Retina (tissue), 1 donor: ENCODE data around the gene OR2M5.

Experiments used
- DNase-seq: peaks from one replicate; pipeline ENCODE4 v3.0.0-alpha.2; 2016

OR2M5 gene

GRCh38 chr1:248144513-248145198, at the start of gene OR2M5:
OR2M5 (plus strand) TSS chr1:248145148; CDS start chr1:248145148, 0 bp downstream.
- no peak for DNase-seq

DNA sequence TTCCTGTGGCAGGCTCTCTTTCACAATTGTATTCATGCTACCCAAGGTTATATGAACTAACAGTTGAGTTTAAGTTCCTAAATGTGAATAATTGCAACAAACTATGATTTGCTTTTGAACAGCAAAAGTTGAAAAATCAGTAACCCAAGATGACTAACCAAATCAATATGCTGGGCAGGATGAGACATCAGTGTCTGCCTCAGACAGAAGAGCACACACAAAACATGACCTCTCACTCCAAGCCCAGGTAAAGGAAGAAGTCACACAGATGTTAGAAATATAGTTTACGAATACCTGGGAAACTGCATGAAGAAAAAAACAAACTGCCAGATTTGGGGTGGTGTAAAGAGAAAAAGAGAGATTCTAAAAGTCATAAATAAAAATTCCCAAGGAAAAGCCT, 46.4 kb upstream of the OR2M5 start:
- no peak for DNase-seq

- no peak for DNase-seq
Observed at GRCh38 chr1:248102847-248103246, 42.1 kb upstream of the OR2M5 start.

- no peak for DNase-seq
Observed at GRCh38 chr1:248111157-248111556, 33.8 kb upstream of the OR2M5 start.

GRCh38 chr1:248114890-248115289, 30.1 kb upstream of the OR2M5 start:
- no peak for DNase-seq

GRCh38 chr1:248127653-248128052, 17.3 kb upstream of the OR2M5 start:
- no peak for DNase-seq

DNA sequence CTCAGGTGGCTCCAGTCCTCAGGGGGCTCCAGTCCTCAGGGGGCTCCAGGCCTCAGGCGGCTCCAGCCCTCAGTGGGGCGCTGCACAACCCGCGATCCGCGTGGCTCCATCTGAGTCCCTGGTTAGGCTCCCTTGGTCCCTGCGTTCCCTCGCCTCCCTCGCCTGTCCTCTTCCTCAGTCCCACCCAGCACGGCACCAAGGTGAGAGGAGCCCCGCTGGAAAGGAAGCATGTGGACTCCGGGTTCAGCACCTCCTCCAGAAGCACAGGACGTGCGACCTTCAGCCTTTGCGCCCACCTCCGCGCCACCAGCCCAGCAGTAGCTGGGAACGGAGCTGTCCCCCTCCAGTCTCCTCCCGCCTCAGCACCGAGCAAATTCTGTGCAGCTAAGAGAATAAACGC, 8.1 kb upstream of the OR2M5 start:
- no peak for DNase-seq

GRCh38 chr1:248140846-248141245, 4.1 kb upstream of the OR2M5 start:
- no peak for DNase-seq

DNA sequence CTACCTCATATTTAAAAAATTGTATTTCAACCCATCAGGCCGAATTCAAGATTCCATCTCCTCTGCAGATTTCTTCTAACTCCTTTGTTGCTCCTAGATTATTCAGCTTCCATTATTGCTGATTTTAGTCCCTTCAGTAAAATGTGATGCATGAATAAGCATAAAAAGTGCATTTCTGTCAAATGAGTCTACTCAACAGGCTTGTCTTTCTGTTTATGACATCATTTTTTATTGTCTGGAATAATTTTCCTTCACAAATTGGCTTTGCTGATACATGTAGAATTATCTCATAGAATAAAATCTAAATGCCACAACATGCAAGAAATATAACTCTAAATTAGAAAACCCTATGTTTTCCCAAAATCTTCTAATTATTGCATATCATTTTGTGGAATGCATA, 1.6 kb upstream of the OR2M5 start:
- DNase-seq, result no peak

GRCh38 chr1:248152056-248152827, 7.3 kb downstream of the OR2M5 start:
- DNase-seq, result no peak

DNA sequence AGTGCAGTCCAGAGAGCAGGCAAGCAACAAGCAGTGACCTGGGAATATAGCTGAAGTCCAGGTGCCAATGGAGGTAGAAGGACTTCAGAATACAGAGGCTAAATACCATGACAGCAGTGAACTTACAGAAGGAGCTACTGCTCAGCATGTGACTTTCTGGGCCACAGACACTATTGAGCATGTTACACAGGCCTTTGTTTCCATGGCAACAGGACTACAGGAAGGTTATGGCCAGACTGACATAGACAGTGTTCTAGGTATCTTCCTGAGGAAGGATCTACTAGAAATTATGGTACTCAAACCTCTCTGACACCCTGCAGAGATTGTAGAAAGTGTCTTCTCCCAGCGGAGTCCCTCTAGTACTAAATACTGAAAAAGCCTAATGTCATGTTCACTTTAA, 11.0 kb downstream of the OR2M5 start:
- DNase-seq, result peak; percentile 6

GRCh38 chr1:248158758-248159157, 13.8 kb downstream of the OR2M5 start:
- no peak for DNase-seq

GRCh38 chr1:248164031-248164430, 19.1 kb downstream of the OR2M5 start:
- DNase-seq, result no peak

DNA sequence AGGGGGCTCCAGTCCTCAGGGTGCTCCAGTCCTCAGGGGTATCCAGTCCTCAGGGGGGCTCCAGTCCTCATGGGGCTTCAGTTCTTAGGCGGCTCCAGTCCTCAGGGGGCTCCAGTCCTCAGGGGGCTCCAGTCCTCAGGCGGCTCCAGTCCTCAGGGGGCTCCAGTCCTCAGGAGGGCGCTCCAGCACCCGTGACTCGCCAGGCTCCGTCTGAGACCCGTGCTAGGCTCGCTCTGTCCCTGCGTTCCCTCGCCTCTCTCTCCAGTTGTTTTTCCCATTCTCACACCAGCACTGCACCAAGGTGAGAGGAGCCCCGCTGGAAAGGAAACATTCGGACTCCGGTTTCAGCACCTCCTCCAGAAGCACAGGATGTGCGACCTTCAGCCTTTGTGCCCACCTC, 20.2 kb downstream of the OR2M5 start:
- no peak for DNase-seq

DNA sequence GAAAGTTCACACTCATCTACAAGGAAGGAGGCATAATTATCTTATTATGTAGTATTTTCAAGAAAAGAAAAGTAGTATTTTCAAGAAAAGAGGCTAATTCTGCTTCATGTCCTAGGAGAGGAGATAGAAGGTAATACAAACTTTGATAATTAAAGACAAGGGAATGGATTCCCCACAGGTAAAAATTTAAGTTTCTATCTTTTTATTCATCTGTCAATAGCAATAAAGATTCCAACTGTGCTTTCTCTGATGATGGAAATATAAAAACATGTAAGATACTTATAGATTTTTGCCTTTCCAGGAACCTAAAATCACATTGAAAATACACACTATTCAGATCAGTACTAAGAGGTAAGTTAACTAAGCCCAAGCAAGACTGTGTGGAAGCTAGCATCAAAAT, 29.6 kb downstream of the OR2M5 start, which contains the start of gene OR2M2:
TSS of gene OR2M2 (plus strand) at position 301 of the 400 bp plus-strand sequence. CDS start 5,165 bp downstream, outside the sequence.
- DNase-seq, result no peak

DNA sequence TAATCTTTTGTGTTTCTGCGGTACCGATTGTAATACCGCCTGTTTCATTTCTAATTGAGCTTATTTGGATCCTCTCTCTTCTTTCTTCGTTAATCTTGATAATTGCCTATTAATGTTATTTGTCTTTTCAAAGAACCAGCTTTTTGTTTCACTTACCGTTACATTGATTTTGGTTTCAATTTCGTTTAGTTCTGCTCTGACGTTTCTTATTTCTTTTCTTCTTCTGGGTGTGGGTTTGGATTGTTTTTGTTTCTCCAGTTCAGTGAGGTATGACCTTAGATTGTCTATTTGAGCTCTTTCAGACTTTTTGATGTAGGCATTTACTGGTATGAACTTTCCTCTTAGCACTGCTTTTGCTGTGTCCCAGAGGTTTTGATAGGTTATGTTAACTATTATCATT, 39.0 kb downstream of the OR2M5 start:
- DNase-seq, result no peak

DNA sequence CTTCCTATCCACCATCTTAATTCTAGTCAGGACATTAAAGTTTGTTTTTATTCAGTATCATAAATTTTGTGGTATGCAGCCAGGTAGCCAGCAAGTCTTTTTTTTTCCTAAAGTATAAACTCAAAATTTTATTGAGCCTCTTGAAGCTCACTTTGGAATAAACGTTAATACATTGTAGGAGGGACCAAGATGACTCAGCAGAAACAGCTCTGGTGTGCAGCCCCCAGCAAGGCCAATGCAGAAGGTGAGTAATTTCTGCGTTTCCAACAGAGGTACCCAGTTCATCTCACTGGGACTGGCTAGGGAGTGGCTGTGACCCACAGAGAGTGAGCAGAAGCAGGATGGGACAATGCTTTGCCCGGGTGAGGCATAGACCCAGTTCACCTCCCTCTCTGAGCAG, 42.4 kb downstream of the OR2M5 start:
- DNase-seq, result no peak

DNA sequence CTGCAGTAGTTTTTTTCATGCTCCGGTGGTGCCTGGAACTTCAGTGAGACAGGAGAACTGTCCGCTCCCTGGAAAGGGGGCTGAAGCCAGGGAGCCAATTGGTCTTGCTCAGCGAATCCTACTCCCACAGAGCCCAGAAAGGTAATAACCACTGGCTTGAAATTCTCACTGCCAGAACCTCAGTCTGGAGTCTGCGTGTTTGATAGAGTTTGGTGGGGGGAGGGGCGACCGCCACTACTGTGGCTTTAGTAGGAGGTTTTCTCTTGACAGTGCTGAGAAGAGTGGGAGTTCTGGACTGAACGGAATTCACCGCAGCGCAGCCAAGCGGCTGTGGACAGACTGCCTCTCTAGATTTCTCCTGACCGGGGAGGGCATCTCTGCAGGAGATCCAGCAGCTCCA, 44.1 kb downstream of the OR2M5 start:
- DNase-seq, result peak; percentile 9

DNA sequence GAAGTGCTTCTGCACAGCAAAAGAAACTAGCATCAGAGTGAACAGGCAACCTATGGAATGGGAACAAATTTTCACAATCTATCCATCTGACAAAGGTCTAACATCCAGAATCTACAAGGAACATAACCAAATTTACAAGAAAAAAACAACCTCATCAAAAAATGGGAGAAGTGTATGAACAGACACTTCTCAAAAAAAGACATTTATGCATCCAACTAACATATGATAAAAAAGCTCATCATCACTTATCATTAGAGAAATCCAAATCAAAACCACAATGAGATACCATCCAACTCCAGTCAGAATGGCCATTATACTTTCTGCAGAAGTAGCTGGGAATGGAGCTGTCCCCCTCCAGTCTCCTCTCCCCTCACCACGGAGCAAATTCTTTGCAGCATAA, 49.2 kb downstream of the OR2M5 start:
- DNase-seq, result no peak
